ENCODE data around the gene GCSH. TPM values are rescaled to one million over a fixed set of nuclear protein-coding genes. Genes with fewer than 3 reads are reported as not detected.

Gene GCSH
- total and polyA plus RNA-seq, 2 of the 13 experiments (the other 11 are each of a cell fraction or from before 2014, with no cell fraction given) = 35.9 to 103 TPM

DNA sequence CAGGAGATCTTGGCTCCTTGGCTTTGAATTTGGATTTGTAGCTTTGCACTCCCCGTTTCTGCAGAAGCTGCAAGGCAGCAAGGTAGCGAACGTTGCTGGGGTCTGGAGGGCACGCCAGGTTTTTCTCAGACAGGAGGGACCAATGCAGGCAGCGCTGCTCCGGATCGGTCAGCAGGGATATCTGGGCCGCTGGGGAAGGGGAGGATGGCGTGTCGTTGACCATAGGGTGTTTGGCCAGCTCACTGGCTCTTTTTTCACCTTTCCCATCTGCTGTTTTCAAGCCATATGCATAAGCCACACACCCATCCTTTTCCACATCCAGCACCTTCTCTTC, 34.9 kb downstream of the GCSH start:
- no peak for DNase-seq (ENCODE audit: low spot score)
- H3K4me1 ChIP-seq (ENCODE audit: insufficient read depth, low read length) = no peaks in the 10 kb centered on the region
- ChIA-PET CTCF (ENCODE audit: low intra/inter-chr PET ratio, low total read pairs) (no interaction called here), POLR2A (no interaction called here)
- intact Hi-C loops (cut with micrococcal nuclease; ENCODE audit: unreplicated experiment) (no loop called here), in situ Hi-C loops (cut with HindIII; ENCODE audit: extremely low pct_ligation_motif_present, low pct_unique_long_range_greater_than_20kb) (no loop called here)
- TF ChIP-seq ZBED4 (CRISPR knock-in tag; IDR thresholded peaks at IDR 0.05; ENCODE audit: borderline replicate concordance) = no peak
- TF ChIP-seq ZNF501 (CRISPR knock-in tag; IDR thresholded peaks at IDR 0.05) = no peak
- TF ChIP-seq ZNF691 (CRISPR knock-in tag; IDR thresholded peaks at IDR 0.05; ENCODE audit: borderline replicate concordance, low read depth) = no peak
- TF ChIP-seq FOXO1 (CRISPR knock-in tag; IDR thresholded peaks at IDR 0.05) = no peak
- TF ChIP-seq ZNF615 (CRISPR knock-in tag; IDR thresholded peaks at IDR 0.05; ENCODE audit: borderline replicate concordance) = no peak
- TF ChIP-seq HIVEP1 (CRISPR knock-in tag; IDR thresholded peaks at IDR 0.05) = no peak
- TF ChIP-seq ZXDC (CRISPR knock-in tag; IDR thresholded peaks at IDR 0.05) = no peak
- no peak for TF ChIP-seq ARNTL (CRISPR knock-in tag; IDR thresholded peaks at IDR 0.05)
- TF ChIP-seq BCL3 (CRISPR knock-in tag; IDR thresholded peaks at IDR 0.05) = no peak
- no peak for TF ChIP-seq ZNF746 (CRISPR knock-in tag; IDR thresholded peaks at IDR 0.05)
- no peak for TF ChIP-seq DNMT1 (CRISPR knock-in tag; IDR thresholded peaks at IDR 0.05)
- H3K9me3 ChIP-seq (ENCODE audit: low read length) = no peaks in the 10 kb centered on the region
- BruUV-seq (replicated peaks) = no TSS peak
- no peak overlapping the region for H3K27ac ChIP-seq (ENCODE audit: extremely low read length, insufficient read depth, low read length)
- 81% methylated on average over 10 of the region's 10 CpGs for WGBS (ENCODE audit: low lambda C conversion rate)
- no peak for ATAC-seq
- H3K9ac ChIP-seq (ENCODE audit: insufficient read depth, low read depth, low read length) = no peak overlapping the region
- no peak overlapping the region for H3K4me3 ChIP-seq (replicated peaks in 1 of 3; ENCODE audit: insufficient read depth in 1 of 3, low read depth in 2 of 3, low read length in 3 of 3)
- H4K20me1 ChIP-seq (ENCODE audit: insufficient read depth, low read length) = no peaks in the 10 kb centered on the region
- no peaks in the 10 kb centered on the region for H3K36me3 ChIP-seq (replicated peaks in 1 of 2; ENCODE audit: control insufficient read depth in 1 of 2, insufficient read depth in 2 of 2, low read length in 2 of 2)
- H3K79me2 ChIP-seq (ENCODE audit: insufficient read depth, low read length) = no peaks in the 10 kb centered on the region
- H3K27me3 ChIP-seq (ENCODE audit: control insufficient read depth in 1 of 2, insufficient read depth in 2 of 2, low read length in 2 of 2) = no peaks in the 10 kb centered on the region
- FAIRE-seq = no peak
- H2AFZ ChIP-seq (ENCODE audit: low read length) = no peak overlapping the region
- H3K4me2 ChIP-seq (ENCODE audit: low read depth, low read length) = no peak overlapping the region
